Skin of body (tissue), 2 donors: ENCODE results near the gene DOCK9. TPM values are rescaled to one million over a fixed set of nuclear protein-coding genes. Genes with fewer than 3 reads are reported as not detected.

Experiments
- DNase-seq: peaks from one replicate; lab custom pipeline; 2025; lab: John Stamatoyannopoulos, UW
- total RNA-seq: library from RNA; depleted of rRNA; stranded (reverse); fragments of >200 nt; gene quantifications from one replicate; pipeline ENCODE4 v1.2.3, GENCODE V29; 2014

The DOCK9 gene
- total RNA-seq, 1 donor from 2014 or later: 89.1 TPM

DNA sequence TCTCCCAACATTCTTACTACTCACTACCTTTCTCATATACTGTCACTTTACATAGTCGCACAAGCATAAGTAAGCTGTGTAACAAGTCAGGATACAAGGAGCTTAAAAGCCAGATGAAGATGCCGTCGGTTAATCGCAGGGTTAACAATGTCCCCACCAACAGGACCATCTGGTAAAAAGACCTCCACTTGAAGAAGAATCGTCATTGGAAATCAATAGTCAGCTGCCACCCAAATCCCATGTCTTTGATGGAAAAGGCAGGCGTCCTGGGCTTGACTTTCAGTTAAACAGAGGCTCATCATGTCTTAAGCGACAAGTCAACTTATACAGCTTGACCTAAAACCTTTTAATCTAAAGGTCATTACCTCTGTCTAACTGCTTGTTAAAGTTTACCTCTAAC, 27.2 kb downstream of the DOCK9 start:
- no peak for DNase-seq

DNA sequence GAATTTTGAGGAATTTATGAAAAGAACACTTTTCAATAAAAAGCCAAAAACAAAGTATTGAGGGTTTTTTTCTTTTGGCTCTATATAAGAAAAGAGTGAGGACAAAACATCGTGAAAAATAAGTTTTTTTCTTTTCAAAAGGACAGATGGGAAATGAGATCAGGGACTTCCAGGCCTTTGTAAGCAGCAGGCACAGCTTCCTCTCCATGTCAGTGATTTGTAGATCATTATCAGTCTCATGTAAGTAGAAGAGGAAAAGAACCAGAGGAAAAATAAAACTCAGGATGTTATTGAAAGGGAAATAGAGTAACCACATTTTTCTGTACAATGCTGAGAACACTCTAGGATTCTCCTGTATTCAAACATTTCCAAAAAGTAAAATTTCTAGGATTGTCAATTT, 29.9 kb downstream of the DOCK9 start:
- DNase-seq: no peak

DNA sequence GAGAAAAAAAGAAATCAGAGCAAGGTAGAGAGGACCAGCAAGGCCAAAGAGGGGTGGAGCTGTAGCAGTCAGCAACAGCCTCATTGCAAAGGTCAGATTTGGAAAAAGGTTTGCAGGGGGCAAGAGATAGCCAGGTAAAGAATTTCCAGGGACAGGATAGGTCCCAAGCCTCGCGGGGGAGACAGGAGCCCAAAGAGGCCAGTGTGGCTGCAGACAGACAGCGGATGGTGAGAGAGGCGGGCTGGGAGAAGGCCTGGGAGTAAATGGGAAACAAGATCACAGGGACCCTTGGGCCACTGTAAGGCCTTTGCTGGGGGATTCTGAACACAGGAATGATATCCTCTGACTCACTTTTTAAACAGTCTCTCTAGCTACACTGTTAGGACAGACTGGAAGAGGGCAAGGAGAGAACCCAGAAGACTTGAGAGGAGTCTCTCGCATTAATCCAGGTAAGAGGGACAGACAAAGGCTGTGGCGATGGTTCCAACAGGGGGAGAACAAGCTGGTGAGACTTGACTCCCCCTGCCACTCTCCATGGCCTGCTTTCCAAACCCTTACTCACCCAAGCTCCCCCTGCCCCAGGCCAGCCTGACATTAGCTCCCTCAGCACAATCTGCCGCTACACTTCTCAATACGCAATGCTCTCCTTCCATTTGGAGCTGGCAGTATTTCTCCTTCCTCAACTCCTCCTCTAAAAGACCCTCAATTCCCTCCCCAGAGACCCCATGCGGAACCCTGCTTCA, 31.8 kb downstream of the DOCK9 start:
- no peak for DNase-seq

DNA sequence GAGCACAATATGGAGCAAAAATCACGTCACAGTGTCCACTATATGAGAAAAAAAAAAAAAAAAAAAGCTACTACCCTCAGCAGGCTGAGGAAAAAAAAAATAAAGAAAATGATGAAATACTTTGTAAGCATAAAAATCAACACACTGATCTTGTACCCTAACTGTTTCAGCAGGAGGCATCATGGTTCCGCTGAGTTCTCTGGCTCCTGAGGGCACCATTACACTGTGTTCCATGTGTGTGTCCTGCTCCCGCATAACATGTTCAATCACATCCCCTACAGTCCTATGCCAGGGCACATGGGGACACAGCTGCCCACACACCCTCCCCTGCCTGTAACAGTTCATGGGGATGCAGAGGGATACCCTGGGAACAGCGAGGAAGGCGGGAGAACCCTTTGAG, 33.5 kb downstream of the DOCK9 start:
- DNase-seq: no peak

DNA sequence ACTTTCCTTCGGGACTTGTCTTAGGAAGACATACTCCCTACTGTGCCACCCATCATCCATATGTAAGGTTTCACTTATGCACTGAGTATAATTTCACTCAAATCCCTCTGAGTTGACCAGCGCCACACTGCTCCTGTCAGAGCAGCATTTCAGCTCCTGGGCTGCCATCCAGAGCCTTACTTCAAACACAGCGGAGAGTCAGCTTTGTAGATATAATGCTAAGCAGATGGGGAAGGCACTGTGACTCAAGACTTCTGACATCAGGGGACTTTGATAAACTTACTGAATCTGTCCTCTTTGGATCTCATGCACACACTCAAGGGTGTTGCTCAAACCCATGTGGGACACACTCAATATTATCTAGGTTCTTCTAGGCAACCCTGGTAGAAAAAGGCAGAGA, 34.9 kb downstream of the DOCK9 start:
- peak; percentile 23 for DNase-seq

DNA sequence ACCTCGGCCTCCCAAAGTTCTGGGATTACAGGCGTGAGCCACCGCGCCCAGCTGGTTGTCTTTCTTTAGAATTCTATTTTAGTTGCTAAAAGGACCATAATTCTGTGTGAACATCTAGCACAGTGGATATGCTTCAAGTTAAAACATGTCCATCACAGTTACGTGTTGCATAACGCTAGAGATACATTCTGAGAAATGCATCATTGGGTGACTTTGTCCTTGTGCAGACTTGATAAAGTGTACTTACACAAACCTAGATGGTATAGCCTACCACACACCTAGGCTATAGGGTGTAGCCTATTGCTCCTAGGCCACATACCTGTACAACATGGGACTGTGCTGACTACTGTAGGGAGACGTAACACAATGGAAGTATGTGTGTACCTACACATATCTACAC, 35.4 kb downstream of the DOCK9 start:
- DNase-seq: no peak

DNA sequence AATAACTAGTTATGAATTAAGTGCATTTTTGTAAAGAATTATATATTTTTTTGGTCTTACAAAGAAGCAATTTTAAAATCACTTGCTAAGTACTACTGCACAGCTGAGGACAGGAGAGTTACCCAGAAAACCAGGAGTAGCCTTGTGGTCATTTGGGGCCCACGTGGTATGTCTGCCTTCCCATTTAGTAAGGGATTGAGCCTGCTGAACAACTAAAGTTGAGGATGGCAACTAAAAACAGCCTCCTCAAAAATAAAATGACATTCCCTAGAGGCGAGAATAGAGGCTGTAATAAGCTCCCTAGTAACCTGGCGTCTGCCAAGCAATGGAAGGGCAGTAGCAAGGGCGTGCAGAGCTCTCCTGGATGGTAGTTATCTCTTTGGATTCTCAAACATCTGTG, 36.3 kb downstream of the DOCK9 start:
- DNase-seq: no peak

DNA sequence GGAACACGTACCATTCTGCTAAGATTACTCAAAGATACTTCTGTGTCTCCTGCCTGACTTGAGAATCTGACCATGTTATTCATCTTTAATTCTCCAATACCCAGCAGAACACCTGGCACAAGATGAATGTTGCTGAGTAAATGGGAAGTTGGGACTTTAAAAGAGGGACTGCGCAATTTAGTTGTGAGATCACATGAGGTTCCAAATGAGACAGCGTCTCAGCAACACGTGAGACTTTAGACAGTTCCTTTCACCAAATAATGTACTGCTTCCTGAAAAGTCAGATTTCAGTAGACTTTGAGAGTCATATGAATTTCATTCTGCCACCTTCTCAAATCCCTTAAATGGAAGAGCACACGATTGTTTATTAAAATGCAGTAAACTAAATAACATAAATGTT, 36.7 kb downstream of the DOCK9 start:
- no peak for DNase-seq

DNA sequence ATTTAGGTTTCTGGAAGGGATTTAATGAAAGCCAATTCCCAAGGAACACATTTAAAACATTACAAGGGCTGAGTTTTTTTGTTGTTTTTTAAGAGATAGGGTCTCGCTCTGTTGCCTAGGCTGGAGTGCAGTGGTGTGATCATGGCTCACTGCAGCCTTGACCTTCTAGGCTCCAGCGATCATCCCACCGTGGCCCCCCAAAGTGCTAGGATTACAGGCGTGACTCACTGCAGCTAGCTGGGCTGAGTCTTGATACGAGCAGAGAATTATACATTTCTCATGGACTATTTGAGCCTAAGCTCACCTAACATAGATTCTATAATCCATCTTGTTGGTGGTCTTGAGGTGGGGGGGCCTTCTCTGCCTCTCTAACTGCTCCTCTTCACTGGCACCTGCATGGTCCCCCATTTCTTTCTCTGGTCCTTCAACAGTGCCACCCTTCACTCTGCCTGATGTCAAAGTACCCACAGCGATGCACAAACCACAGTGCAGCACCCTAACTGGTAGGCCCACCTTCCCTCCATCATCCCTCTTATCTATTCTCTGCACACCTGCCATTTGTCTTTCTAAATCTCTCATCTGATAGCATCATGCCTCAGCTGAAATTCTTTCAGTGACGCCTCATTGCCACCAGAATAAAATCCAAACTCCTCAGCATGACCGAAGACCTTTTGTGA, 37.4 kb downstream of the DOCK9 start:
- DNase-seq: no peak

DNA sequence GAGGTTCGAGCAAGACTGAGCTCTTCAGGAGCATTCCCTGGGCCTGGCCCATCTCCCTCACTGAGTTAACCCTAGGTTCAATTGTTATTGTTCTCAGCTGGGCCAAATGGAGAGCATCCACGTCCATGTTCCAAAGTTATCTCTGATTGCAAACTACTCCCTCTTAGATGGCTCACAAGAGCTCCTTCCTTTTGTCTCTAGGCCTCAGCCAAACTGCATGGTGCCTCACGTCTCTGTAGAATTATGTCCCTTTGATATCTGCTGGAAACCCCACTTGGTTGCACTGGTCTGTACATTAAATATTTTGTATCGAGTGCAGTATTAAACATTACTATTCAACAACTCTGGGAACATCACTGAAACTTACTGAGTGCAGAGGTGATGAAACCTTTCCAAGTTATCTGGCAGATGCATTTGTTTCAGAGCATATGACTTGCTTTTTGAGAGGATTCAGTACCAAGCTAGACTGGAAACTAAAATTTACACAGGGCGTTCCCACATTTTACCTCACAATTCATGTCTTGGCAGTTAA, 38.1 kb downstream of the DOCK9 start:
- peak; percentile 96 for DNase-seq

DNA sequence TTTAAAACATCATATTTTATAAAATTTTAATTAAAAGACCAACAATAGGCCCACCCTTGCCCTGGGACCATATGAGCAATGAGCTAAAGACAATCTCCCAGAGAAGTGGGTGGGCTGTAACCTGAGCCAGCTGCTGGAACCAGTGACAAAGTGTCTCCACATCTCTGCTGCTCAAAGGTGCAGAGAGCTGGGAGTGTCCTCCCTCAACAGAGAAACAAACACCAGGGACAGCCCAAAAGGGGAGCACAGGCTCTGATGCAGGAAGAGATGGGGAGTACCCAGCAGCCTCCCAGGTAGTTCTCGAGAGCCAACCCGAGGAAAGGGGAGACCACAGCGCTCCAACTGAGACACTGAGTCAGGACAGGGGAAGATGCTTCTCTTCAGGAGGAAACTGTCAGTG, 39.1 kb downstream of the DOCK9 start:
- DNase-seq: no peak

DNA sequence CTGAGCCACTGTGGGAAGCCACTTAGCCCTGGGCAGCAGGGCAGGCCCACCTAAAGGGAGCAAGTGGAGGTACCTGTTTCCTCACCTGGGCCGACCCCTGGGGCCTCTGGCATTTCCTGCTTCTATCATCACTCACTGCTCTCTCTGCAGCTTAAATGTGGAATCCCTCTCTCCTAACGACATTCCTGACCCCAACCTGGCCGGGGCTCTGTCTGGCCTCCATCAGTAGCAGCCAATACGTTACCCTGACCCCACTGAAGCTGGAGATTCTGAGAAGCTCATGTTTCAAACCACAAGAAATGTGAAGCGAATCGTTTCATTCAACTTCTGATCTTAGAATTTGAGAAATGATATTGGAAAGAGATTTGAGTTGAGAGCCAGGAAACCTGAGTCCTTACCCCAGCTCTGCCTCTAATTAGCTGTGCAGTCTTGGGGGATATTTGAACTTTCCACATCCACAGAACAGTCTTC, 39.9 kb downstream of the DOCK9 start:
- no peak for DNase-seq

DNA sequence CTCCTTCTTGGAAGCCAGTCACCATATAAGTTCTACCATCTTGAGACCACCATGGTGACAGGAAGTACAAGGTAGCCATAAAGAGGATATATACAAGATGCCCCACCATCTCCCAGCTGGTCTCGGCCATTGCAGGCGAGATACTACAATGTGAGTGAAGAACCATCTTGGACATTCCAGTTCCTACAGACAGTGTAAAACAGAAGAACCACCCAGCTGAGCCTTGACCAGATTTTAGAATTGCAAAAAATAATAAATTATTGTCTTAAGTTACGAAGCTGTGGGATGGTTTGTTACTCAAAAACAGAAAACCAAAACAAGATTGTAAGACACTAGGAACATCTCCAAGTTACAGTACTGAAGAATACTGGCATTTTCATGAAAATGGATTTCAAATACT, 43.6 kb downstream of the DOCK9 start:
- DNase-seq: no peak

DNA sequence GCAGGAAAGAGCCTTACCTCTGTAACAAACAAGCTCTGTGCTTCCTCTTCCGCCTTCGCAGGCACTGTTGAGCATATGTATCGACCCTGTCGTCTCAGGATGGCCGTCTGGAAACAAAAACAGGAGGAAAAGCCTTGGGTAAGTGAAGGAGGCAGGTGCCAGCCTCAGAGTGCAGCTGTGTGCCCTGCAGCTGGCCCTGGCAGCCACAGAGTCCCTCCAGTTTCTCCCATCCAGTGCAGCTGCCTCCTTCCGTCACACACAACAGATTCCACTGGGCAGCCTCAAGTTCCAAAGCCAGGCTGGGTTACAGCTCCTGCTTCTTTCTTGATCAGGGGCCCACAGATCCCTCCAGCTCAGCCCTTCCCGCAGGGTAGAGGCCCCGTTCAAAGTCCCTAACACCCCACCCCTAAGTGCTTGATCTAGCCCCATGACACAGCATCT, 47.7 kb downstream of the DOCK9 start:
- DNase-seq: no peak

DNA sequence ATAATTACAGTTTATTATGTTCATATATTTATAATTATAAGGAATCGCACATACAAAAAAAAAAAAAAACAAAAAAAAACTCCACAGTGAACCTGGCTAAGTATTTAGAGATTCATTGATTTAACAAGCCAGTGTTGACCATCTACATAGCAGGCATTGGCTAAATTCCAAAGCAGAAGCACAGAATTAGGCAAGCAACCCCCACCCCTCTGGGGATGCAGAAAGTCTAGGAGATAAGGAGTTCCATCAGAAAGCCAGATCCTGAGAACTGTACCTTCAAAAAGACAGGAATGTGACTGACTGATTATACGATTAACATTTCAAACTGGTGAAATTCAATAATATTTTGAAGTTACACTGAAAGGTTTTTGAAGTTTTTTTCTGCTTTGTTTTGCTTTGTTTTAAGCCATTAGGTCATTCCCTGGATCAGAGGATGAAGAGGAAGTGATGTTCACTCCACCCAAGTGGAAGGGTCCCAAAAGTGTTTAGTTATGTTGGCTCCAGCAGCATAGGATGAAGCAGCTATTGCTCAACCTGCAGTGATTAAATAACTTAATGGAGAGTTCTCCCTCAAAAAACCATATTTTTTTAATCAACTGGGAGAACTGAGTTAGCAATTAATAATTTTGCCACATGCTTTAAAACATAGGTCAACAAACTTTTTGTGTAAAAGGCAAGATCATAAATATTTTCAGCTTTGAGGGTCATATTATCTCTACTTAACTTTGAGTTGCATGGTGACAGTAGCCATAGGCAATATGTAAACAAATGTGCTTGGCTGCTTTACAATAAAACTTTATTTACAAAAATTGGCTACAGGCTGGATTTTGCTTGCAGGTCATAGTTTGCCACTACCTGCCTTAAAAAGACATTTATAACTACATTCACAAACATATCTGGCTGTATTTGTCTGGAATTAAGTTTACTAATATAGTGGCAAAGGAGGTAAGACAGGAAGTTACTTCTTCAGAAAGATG, 49.6 kb downstream of the DOCK9 start:
- peak; percentile 89 for DNase-seq

DNA sequence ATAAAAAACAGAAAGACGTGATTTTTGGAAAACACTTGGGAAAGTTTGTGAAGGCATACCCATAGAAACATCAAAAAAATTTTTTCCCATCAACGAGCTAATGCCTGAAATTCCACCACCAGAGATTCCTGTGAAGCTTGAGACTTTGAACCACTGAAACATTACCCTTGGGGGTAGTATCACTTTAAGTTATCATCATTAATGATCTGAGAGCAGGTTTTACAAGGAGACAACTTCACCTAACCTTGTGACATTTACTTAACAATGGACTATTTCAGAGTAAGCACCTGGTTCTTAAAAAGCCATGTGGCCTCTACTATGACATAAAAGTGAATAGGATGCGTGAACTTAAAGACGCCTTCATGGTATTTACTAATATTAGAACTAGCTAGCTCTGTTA, 51.9 kb downstream of the DOCK9 start:
- DNase-seq: no peak

DNA sequence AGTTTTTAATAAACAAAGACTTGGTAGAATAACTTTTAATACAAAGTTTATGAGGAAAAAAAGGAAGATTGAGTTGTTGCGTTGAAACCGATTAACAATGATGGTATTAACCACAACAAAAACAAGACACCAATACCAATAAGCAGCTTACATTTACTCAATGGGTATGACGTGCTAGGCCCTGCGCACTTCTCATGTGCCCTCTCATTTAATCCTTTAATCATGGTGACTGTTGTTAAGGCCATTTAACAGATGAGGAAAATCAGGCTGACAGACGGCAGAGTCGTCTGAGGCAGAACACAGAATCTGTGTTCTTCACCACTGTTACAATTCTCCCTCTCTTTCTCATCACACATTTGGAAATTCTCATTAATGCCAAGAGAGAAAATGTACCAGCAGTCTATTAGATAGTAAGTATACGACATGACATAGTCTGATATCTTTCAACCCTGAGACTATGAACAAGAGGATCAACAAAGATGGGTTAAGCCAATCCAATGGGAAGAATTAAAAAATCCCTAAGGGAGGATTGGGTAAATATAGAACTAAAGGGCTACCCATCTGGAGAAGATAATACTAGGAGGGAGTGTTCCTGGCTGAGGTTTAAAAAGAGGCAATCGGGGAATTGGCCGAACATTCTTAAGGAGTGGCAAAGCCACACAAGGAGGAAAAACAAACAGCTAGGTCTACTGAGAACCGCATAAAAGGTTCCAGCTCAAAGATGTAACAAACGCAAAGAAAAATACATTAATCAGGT, 54.0 kb downstream of the DOCK9 start:
- no peak for DNase-seq

DNA sequence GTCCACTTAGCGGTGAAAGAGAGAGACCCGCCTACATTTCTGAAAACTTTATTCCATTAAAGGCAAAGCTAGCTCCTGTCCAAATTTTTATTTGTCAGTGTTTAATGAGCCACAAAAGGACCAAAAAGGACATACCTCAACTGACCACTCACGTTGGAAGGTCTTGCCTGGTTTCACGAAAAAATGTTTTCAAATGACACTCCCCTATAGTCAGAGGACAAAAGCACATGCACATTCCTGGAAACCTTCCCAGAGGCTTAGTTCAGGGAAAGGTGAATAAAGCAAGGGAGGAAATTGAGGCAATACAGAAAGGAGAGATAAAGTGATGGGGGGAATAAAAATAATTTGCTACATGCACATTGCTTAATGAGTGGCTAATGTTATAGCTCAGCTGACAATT, 55.6 kb downstream of the DOCK9 start:
- DNase-seq: no peak

DNA sequence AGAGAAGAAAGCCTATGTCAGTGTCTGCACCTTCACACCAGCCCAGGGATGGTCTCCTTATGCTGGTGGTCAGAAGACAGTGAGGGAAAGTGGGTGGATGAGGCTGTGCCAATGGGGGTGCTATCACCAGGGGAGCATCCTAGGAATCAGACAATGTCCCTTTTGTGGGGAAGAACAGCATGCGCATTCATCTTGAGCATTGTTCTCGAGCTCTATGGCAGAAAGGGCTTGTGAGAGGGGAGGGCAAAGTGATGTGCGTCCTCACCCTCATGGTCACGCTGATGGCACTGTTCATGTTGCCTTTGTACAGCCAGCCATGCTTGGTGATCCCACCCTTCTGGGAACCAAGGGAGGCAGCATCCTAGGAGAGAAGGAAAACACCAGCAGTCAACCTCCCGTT, 56.1 kb downstream of the DOCK9 start:
- no peak for DNase-seq

DNA sequence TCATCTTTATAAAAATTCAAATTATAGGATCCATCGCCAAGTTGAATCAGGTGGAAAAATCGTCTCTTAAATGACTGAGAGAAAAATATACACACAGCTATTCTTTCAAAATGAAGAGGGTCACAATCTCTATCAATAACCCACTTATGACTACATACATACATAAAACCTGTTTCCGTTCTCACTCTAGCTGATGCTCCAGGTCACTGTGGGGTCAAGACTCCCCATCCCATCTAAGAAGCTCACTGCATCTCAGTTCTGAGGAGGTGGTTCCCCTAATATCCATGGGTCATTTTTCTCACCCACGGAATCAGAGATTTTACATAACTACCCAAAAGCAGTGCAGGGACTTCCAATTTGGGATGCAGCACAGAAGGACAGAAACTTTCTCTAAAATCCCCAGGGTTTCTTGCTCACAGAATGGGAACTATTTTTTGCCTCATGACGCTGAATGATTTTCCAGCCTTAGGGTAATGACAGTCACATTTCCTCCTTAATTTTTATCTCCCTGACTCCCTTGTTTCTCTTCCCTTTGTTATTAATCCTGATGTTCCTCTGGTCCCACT, 56.8 kb downstream of the DOCK9 start:
- no peak for DNase-seq

DNA sequence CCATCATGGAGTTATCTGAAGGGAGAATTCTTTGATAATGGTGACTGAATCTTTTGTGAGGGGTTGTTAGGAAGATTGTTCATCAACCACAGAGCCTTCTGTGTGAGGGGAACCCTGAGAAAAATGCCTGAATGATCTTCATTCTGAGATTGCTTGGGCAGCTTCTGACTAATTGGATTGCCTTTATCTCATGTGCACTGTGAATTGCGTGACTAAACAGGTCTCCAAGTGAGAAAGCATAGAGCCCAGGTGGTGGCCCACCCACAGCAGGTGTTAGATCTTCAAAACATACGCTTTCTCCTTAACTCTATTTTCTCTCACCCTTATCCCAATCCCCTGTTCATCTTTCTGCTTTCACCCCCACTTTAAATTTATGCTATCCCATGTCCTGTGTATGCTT, 58.3 kb downstream of the DOCK9 start:
- no peak for DNase-seq
